HG02870 (cell line): ENCODE data around the gene PCED1B.
A peak's percentile ranks its signal among the peaks of the same experiment; 100 is the strongest.
"Not testable (repeated sequence)": the region's sequence is repeated elsewhere in the genome, so short reads cannot be mapped to it uniquely, and the experiment has no call there.

Experiments
- ATAC-seq: cut with Tn5 transposase; IDR thresholded peaks from one replicate; pipeline ENCODE4 v1.9.1; 2021; ENCODE audit warnings: mild to moderate bottlenecking, moderate library complexity; ENCODE audit not compliant: unreplicated experiment

PCED1B gene

GRCh38 chr12:47268501-47269454, 189.4 kb downstream of the PCED1B start:
- ATAC-seq: peak; percentile 75

DNA sequence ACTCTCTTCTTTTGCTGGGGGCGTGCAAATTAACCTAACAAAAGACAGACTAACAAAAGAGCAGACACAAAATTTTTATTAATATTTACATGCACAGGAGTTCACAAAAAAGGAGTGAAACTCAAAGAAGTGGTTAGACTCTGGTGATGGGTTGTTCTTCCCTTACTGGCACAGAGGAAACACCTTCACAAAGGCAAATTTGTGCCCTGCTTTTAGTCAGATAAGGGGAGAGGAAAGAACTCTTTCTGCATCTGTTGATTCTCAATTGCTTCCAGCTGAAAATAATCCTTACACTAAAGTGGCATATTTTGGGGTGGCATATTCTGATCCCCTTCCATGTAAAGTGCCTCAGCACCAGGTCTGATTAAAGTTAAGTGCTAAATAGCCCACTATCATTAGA, 190.5 kb downstream of the PCED1B start:
- ATAC-seq: no peak

GRCh38 chr12:47270782-47271664, 191.6 kb downstream of the PCED1B start:
- no peak for ATAC-seq

DNA sequence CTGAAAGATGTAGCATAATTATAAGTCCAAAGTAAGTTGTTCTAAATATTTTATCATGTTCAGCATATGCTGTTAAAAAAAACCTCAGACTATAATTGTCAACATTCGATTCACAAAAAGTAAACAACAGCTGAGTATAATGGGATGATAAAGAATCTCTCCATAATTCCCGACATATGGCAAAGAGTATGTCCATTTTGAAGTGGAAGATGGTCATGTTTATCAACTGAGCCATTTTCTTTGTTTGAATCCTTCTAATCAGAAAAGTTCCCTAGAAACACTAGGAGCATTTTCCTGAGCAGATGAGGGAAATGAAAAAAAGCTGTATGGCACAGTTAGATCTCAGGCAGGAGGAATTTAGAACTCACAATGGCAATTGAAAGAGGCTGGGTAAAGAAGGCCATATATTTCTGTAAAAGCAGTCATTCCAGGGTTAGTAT, 192.4 kb downstream of the PCED1B start:
- ATAC-seq: no peak

GRCh38 chr12:47272412-47273190, 193.2 kb downstream of the PCED1B start:
- no peak for ATAC-seq

GRCh38 chr12:47273191-47273626, 193.8 kb downstream of the PCED1B start:
- ATAC-seq: no peak

DNA sequence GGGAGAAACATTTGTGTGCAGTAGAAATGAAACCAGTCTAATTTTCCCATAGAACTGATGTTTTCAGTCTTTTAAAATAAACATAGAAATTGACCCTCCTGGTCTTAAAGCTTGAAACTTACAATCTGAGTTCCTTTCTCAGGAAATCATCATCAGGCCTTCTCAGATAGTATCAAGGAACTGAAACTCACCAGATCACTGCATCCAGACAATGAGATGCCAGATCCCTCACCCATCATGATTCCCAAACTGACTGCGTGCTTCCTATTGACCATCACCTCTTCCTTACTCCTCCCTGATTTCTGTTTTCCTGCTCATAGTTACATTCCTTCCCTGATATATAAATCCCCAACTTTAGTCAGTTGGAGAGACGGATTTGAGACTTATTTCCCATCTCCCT, 195.3 kb downstream of the PCED1B start:
- ATAC-seq: no peak

- no peak for ATAC-seq
These were observed 196.8 kb downstream of the PCED1B start for GRCh38 chr12:47276253-47276620.

GRCh38 chr12:47276621-47277309, 197.3 kb downstream of the PCED1B start:
- ATAC-seq: peak; percentile 81

GRCh38 chr12:47277972-47278448, 198.6 kb downstream of the PCED1B start:
- ATAC-seq: no peak

DNA sequence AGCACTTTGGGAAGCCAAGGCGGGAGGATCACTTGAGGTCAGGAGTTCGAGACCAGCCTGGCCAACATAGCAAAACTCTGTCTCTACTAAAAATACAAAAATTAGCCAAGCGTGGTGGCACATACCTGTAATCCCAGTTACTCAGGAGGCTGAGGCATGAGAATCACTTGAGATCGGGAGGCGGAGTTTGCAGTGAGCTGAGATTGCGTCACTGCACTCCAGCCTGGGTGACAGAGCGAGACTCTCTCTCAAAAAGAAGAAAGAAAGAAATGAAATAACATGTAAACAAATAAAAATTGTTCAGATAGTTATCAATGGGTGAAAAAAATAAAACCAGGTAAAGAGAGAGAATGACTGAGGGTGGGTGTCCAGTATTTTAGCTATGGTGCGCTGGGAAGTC, 200.3 kb downstream of the PCED1B start:
- ATAC-seq: not testable (repeated sequence)

DNA sequence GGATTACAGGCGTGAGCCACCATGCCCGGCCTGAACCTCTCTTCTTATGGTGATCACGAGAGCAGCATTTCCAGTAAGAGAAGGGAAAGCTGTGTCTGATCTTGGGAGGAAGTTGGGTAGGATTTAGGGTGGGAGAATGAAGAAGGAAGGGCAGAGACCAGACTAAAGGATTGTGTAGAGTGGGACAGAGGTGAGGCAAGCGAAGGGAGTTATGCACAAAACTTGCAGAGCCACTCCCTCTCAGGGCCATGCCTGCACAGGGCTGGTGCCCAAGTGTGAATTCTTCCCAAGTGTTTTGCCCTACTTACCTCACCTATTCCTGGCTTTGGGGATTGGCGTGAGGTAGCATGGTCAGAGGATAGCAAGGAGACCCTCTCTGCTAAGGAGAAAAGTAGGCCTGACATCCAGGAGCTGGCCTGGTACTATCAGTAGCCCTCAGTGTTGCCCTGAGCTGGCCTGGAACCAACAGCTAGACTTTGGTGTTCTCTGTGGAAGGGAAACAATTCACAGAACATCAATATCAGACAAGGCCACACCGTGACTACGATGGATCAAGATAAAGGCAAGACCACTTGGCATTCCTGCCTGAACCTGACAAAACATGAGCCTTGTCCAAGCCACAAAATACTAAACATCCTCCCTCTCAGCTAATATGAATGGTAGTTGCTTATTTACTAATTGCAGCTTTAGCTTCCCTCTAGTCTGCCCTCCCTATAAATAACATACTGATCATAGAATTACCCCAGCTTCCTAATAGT, 201.3 kb downstream of the PCED1B start:
- no peak for ATAC-seq

- no peak for ATAC-seq
These were observed 202.3 kb downstream of the PCED1B start for GRCh38 chr12:47281667-47282171.

DNA sequence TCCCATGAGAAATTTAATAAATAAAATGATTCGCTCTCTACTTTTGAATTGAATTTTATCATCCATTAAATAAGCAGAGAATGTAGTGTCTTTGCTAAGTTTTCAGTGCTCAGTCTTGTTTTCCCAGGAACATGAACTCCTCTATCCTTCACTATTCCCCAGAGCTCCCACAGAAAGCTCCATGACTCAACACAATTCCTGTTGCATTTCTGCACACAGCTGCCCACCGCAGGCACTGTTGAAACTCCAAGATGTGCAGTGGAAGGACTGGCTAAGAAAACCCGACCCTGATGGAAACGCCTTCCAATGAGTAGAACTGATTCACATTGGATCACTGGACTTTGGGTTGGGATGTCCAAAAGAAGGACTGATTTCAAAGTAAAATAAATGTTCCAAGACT, 202.8 kb downstream of the PCED1B start:
- no peak for ATAC-seq
